GM12891 (cell line): ENCODE measurements around the gene CPNE1.

Experiments
- POLR2A ChIP-seq: IDR thresholded peaks from 2 replicates; pipeline ENCODE4 v1.6.1; 2011; ENCODE audit warnings: low read depth, low read length, control low read depth
- POLR2AphosphoS5 ChIP-seq: IDR thresholded peaks from 2 replicates; pipeline ENCODE4 v1.6.1; 2011; ENCODE audit warnings: low read depth, low read length, control low read depth
- POU2F2 ChIP-seq: IDR thresholded peaks from 2 replicates; pipeline ENCODE4 v1.6.1; 2011; ENCODE audit warnings: low read depth, mild to moderate bottlenecking, control low read depth, low read length, moderate library complexity
- SPI1 ChIP-seq: IDR thresholded peaks from 2 replicates; pipeline ENCODE4 v1.6.1; 2011; ENCODE audit warnings: low read depth, low read length, control low read depth
- TAF1 ChIP-seq: IDR thresholded peaks from 2 replicates; pipeline ENCODE4 v1.6.1; 2011; ENCODE audit warnings: low read depth, low read length, control low read depth

DNA sequence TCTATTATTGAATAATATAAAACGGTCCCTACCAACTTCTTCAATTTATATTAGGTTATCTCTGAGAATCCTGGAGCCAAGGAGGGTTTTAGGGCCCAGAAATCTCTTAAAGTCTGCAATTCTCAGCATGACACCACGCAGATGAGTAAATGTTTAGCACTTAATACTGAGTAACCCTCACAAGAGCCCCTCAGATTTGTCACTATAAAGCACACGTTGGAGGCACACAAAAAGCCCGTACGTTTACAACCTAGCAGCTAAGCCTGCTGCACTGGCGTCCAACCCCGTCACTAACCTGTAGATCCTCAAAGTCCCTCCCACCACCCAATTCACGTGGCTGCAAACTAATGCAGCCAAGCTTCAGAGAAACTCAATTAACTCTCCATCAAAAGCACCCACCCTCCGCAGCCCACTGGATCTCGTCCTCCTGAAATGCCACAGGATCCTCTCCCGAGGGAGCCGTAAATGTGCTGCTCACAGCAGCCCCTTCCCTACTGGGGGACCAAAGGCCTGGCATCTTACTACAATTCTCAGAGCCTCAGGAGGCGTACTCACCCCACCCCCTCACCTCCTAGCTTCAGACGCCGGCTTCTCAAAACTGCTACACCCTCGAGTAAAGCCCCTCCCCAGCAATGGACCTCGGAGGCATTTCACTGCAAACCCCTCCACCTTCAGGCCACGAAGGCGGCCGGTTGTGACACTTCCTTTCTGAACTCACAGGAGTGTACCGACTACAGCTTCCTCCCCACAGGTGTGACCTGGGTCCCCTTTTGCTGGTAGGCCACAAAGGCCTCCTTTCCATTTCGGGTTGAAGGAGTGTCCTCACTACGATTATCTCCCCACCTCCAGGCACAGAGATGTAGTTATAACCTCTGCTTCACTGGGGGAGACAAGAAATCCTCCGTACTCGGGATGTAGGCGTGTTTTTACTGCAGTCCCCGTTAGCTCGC lies 909 bp downstream of the CPNE1 start:
- TF ChIP-seq POLR2AphosphoS5 (peak; percentile 84; the same call in 1 of the 2 replicates), POLR2A (no peak; the same call in 1 of the 2 replicates), TAF1 (no peak), POU2F2 (peak; percentile 55), SPI1 (peak; percentile 60)
